Parathyroid adenoma (tissue), 2 donors: ENCODE results near the gene DPP3.

Source experiments
- H2AFZ ChIP-seq: fragments of 300-600 bp; sonication (generic); one replicate; pipeline ENCODE4 v1.7.0; 2017; ENCODE audit warnings: antibody characterized with exemption, mild to moderate bottlenecking
- H3K27ac ChIP-seq: fragments of 300-600 bp; sonication (generic); one replicate; pipeline ENCODE4 v1.7.0; 2017
- H3K27me3 ChIP-seq: fragments of 300-600 bp; sonication (generic); one replicate; pipeline ENCODE4 v1.7.0; 2017; ENCODE audit warnings: low read length; ENCODE audit not compliant: control insufficient read depth, insufficient read depth
- H3K36me3 ChIP-seq: fragments of 300-600 bp; sonication (generic); one replicate; pipeline ENCODE4 v1.7.0; 2017; ENCODE audit warnings: low read length; ENCODE audit not compliant: control insufficient read depth, insufficient read depth
- H3K4me1 ChIP-seq: fragments of 300-600 bp; sonication (generic); one replicate; pipeline ENCODE4 v1.7.0; 2017; ENCODE audit warnings: control low read depth
- H3K4me2 ChIP-seq: fragments of 300-600 bp; sonication (generic); one replicate; pipeline ENCODE4 v1.7.0; 2017; ENCODE audit warnings: low read length
- H3K4me3 ChIP-seq: fragments of 300-600 bp; sonication (generic); one replicate; pipeline ENCODE4 v1.7.0; 2017; ENCODE audit warnings: low read depth, low read length
- H3K79me2 ChIP-seq: fragments of 300-600 bp; sonication (generic); one replicate; pipeline ENCODE4 v1.7.0; 2017; ENCODE audit warnings: control low read depth
- H3K9ac ChIP-seq: fragments of 300-600 bp; sonication (generic); one replicate; pipeline ENCODE4 v1.7.0; 2017; ENCODE audit warnings: mild to moderate bottlenecking
- H3K9me3 ChIP-seq: fragments of 300-600 bp; sonication (generic); one replicate; pipeline ENCODE4 v1.7.0; 2017; ENCODE audit warnings: low read length; ENCODE audit not compliant: control insufficient read depth
- TF ChIP-seq, protein P1 (sequence below): fragments of 300-600 bp; sonication (generic); IDR thresholded peaks from one replicate; pipeline ENCODE4 v1.7.0; 2017; ENCODE audit warnings: antibody characterized with exemption, mild to moderate bottlenecking
- donor health status: primary hyperparathyroidism.

The DPP3 gene

DNA sequence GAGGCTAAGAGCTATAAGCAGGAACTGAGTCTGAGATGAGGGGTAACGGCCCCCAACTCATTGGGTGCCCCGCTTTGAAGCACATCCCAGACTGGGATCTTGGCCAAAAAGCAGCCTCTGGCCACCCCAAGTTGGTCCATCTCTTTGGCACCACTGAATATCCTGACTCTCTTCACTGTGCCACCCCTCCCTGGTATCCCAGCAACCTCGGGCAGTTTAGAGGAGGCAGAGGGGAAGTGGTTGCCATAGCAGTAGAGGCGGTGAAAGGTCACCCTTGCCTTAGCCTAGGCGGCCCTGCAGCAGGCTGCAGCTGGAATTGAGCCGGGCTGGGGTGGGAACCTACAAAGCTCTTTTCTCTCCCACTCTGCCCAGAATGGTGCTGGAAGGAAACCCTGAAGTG lies 12.5 kb upstream of the DPP3 start:
- TF ChIP-seq, protein P1, sequence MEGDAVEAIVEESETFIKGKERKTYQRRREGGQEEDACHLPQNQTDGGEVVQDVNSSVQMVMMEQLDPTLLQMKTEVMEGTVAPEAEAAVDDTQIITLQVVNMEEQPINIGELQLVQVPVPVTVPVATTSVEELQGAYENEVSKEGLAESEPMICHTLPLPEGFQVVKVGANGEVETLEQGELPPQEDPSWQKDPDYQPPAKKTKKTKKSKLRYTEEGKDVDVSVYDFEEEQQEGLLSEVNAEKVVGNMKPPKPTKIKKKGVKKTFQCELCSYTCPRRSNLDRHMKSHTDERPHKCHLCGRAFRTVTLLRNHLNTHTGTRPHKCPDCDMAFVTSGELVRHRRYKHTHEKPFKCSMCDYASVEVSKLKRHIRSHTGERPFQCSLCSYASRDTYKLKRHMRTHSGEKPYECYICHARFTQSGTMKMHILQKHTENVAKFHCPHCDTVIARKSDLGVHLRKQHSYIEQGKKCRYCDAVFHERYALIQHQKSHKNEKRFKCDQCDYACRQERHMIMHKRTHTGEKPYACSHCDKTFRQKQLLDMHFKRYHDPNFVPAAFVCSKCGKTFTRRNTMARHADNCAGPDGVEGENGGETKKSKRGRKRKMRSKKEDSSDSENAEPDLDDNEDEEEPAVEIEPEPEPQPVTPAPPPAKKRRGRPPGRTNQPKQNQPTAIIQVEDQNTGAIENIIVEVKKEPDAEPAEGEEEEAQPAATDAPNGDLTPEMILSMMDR, result no peak
- H3K27me3 ChIP-seq, result no peaks in the 10 kb centered on the region
- H3K79me2 ChIP-seq, result peaks cover 5% of the 10 kb centered on the region
- no peaks in the 10 kb centered on the region for H3K36me3 ChIP-seq
- no peak overlapping the region for H2AFZ ChIP-seq
- H3K27ac ChIP-seq, result no peak overlapping the region
- no peaks in the 10 kb centered on the region for H3K9me3 ChIP-seq
- H3K4me1 ChIP-seq, result peaks cover 7% of the 10 kb centered on the region
- H3K4me3 ChIP-seq, result peak overlapping the region; percentile 79
- no peak overlapping the region for H3K9ac ChIP-seq
- H3K4me2 ChIP-seq, result peak overlapping the region; percentile 72

DNA sequence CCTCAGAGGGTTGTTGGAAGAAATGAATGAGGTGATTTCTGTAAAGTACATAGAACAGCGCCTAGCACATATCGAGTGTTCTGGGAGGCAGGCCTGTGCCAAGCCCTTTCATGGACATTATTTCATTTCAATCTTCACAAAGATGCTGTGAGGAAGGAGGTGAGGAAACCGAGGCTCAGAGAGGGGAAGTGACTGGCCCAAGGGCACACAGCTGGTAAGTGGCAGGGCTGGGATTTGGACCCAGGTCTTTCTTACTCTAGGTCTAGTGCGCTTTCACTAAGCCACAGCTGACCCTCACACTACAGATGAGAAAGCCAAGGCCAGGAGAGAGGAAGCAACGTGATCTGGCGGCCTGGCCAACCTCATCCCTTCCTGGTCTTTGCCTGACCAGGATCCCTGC lies 11.5 kb upstream of the DPP3 start:
- Histone ChIP-seq H3K27me3 (no peaks in the 10 kb centered on the region), H3K36me3 (no peaks in the 10 kb centered on the region), H3K9ac (no peak overlapping the region), H3K4me1 (peaks cover 7% of the 10 kb centered on the region), H3K4me3 (no peak overlapping the region), H3K79me2 (peaks cover 5% of the 10 kb centered on the region), H3K27ac (no peak overlapping the region), H2AFZ (no peak overlapping the region), H3K9me3 (no peaks in the 10 kb centered on the region), H3K4me2 (no peak overlapping the region)
- TF ChIP-seq, protein P1, result no peak

DNA sequence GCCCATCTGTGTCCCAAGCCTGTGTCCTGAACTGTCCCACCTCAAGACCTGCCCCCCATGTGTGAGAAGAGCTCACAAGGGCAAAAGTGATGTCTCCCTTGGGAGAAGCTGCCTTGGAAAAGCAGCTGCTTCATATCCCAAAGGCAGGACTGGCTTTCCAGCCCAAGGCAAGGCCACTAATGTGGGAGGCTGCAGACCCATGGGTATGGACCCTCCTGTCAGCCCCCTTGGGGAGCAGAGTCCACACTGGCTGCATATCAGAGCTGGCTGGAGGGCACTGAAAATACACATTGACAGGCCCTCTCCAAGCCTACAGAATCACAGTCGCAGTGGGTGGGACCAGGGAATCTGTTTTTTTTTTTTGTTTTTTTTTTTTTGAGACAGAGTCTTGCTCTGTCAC lies 10.8 kb upstream of the DPP3 start:
- no peaks in the 10 kb centered on the region for H3K36me3 ChIP-seq
- TF ChIP-seq, protein P1, result no peak

DNA sequence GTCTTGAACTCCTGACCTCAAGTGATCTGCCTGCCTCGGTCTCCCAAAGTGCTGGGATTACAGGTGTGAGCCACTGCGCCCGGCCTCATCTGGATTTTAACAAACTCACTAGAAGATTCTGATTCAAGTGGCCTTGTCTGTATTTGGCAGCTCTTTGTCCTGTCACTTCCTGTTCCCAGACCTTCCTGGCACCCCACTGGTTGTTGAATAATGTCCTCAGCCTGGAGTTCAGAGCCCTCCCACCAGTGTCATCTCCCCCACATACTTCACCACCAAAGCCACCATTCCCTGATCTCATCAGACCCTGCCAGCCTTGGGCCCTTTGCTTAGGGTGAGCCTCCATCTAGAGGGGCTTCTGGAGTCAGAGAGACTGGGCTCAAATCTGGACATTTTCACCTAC lies 10.2 kb upstream of the DPP3 start:
- Histone ChIP-seq H3K27me3 (no peaks in the 10 kb centered on the region), H3K4me3 (no peak overlapping the region), H3K9ac (no peak overlapping the region), H3K4me1 (peaks cover 7% of the 10 kb centered on the region), H3K36me3 (no peaks in the 10 kb centered on the region), H2AFZ (no peak overlapping the region), H3K4me2 (no peak overlapping the region), H3K79me2 (peaks cover 5% of the 10 kb centered on the region), H3K27ac (no peak overlapping the region), H3K9me3 (no peaks in the 10 kb centered on the region)
- TF ChIP-seq, protein P1, result no peak

More for the DNA sequence above, 10.8 kb upstream of the DPP3 start:
- Histone ChIP-seq H3K9ac (no peak overlapping the region), H3K9me3 (no peaks in the 10 kb centered on the region), H2AFZ (no peak overlapping the region), H3K4me3 (no peak overlapping the region), H3K79me2 (peaks cover 5% of the 10 kb centered on the region), H3K4me2 (no peak overlapping the region), H3K27me3 (no peaks in the 10 kb centered on the region), H3K4me1 (peaks cover 7% of the 10 kb centered on the region), H3K27ac (no peak overlapping the region)

DNA sequence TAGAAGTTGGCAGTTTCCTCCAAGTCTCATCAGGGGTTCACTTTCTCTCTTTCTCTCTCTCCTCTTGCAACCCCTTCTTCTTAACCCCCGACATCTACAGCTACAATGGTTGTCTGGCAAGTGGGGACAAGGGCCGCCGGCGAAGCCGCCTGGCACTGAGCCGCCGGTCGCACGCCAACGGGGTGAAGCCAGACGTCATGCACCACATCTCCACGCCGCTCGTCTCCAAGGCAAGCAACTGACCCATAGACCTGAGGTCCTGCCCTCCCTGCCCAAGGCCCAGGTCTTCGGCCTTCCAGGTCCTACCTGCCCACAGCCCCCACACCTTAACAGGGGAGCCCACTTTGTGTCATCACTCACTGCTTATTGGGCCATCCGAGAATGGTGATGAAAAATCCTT lies 9.1 kb upstream of the DPP3 start:
- Histone ChIP-seq H3K4me3 (no peak overlapping the region), H3K9ac (no peak overlapping the region), H3K9me3 (no peaks in the 10 kb centered on the region), H3K27me3 (no peaks in the 10 kb centered on the region), H3K4me1 (peaks cover 7% of the 10 kb centered on the region), H3K4me2 (no peak overlapping the region), H2AFZ (no peak overlapping the region), H3K27ac (no peak overlapping the region), H3K79me2 (peaks cover 5% of the 10 kb centered on the region), H3K36me3 (no peaks in the 10 kb centered on the region)
- TF ChIP-seq, protein P1, result no peak
